Thymus (tissue), 11 donors: ENCODE results near the gene SH3BP1. TPM values are rescaled to one million over a fixed set of nuclear protein-coding genes. Genes with fewer than 3 reads are reported as not detected.
"Not testable (repeated sequence)": the region's sequence is repeated elsewhere in the genome, so short reads cannot be mapped to it uniquely, and the experiment has no call there.

Experiments
- DNase-seq, 9 donors: peaks; one replicate each; pipeline ENCODE4 v3.0.0-alpha.2; 2013; ENCODE audit warnings: low spot score in 9 of 9, low read depth in 6 of 9, missing footprints in 1 of 9
- H3K27ac ChIP-seq, 2 donors: one replicate each; pipeline ENCODE4 v1.5.1; 2013; ENCODE audit warnings: control low read depth in 1 of 2, low read depth in 1 of 2, low read length in 1 of 2, mild to moderate bottlenecking in 1 of 2, moderate library complexity in 1 of 2
- H3K27me3 ChIP-seq, 2 donors: one replicate each; pipeline ENCODE4 v1.5.1; 2013; ENCODE audit warnings: low read length in 1 of 2; ENCODE audit not compliant: control insufficient read depth in 2 of 2, insufficient read depth in 1 of 2
- H3K36me3 ChIP-seq, 2 donors: one replicate each; pipeline ENCODE4 v1.5.1; 2013; ENCODE audit warnings: low read length in 1 of 2, mild to moderate bottlenecking in 1 of 2, moderate library complexity in 1 of 2; ENCODE audit not compliant: control insufficient read depth in 2 of 2, insufficient read depth in 2 of 2
- H3K4me1 ChIP-seq, 2 donors: one replicate each; pipeline ENCODE4 v1.5.1; 2013; ENCODE audit warnings: low read length in 2 of 2; ENCODE audit not compliant: control insufficient read depth in 2 of 2, insufficient read depth in 2 of 2
- H3K4me3 ChIP-seq, 2 donors: one replicate each; pipeline ENCODE4 v1.5.1; 2013; ENCODE audit warnings: low read length in 2 of 2, control low read depth in 1 of 2, mild to moderate bottlenecking in 1 of 2
- H3K9me3 ChIP-seq, 2 donors: one replicate each; pipeline ENCODE4 v1.5.1; 2013; ENCODE audit warnings: low read length in 1 of 2, mild to moderate bottlenecking in 1 of 2; ENCODE audit not compliant: control insufficient read depth in 2 of 2, insufficient read depth in 1 of 2
- WGBS: extraction: QIAGEN DNeasy Blood & Tissue Kit; methylation state at CpG from one replicate; pipeline ENCODE4 v1.1.7; 2013; 5-methylcytosine and 5-hydroxymethylcytosine counted together
- polyA plus RNA-seq: library from polyadenylated mRNA; stranded (reverse); fragments of 200-250 nt; gene quantifications from one replicate; pipeline ENCODE4 v1.2.3, GENCODE V29; 2013
- total RNA-seq: library from RNA; stranded (reverse); fragments of 120-200 nt; gene quantifications from one replicate; pipeline ENCODE4 v1.2.4, GENCODE V29; 2013
- donor health status: healthy.

Gene SH3BP1
- total and polyA plus RNA-seq, 2 donors: 21.3 to 23.0 TPM

DNA sequence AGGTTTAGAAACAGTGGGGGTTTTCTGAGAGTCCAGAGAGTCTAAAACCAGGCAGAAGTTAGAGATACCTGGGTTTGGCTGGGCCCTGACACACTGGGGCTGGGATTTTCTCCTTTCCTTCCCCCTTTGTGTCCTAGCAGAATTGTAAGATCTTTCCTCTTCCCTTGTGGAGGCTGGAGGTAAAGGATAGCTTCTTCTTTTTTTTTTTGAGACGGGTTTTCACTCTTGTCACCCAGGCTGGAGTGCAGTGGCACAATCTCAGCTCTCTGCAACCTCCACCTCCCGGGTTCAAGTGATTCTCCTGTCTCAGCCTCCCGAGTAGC lies 29.4 kb upstream of the SH3BP1 start:
- 95% methylated on average over 3 of the region's 3 CpGs for WGBS
- H3K4me1 ChIP-seq: peaks cover 16 to 58% of the 10 kb centered on the region in 2 donors
- peak overlapping the region; percentile 62 to 95 for H3K4me3 ChIP-seq

DNA sequence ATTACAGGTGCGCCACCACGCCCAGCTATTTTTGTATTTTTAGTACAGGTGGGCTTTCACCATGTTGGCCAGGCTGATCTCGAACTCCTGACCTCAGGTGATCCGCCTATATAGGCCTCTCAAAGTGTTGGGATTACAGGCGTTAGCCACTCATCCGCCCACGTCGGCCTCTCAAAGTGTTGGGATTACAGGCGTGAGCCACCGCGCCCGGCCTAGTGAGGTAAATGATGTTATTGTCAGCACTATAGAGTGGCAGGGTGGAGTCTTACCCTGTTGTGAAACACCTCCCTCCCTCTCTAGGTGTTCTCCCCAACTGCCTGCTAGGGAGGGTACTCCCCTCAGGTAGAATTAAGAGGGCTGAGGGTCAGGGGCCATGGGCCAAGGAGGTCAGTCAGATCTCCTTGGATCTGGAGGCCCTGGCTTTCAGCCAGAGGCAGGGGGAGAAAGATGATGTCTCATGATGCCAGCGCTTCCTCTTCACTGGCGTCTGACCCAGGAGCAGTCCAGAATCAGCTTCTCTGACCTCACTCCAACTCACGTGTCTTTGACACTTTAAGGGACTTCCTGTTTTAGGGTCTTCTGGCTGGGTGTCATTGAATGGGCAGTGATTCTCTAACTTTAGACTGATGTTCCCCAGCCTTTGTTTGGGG lies 28.9 kb upstream of the SH3BP1 start:
- Histone ChIP-seq H3K36me3 (peaks cover 16% of the 10 kb centered on the region in 2 donors), H3K27ac (peak overlapping the region in 1 of 2 donors; percentile 59), H3K4me1 (peaks cover 13 to 53% of the 10 kb centered on the region in 2 donors), H3K27me3 (peaks cover 0 to 4% of the 10 kb centered on the region in 2 donors), H3K4me3 (no peak overlapping the region), H3K9me3 (peaks cover 0 to 4% of the 10 kb centered on the region in 2 donors)
- no peak for DNase-seq
- 92% methylated on average over 15 of the region's 15 CpGs for WGBS

More for the DNA sequence above, 29.4 kb upstream of the SH3BP1 start:
- Histone ChIP-seq H3K27ac (peak overlapping the region in 1 of 2 donors; percentile 100), H3K36me3 (peaks cover 13 to 14% of the 10 kb centered on the region in 2 donors)
- not testable (repeated sequence) for DNase-seq, H3K27me3 ChIP-seq, H3K9me3 ChIP-seq

DNA sequence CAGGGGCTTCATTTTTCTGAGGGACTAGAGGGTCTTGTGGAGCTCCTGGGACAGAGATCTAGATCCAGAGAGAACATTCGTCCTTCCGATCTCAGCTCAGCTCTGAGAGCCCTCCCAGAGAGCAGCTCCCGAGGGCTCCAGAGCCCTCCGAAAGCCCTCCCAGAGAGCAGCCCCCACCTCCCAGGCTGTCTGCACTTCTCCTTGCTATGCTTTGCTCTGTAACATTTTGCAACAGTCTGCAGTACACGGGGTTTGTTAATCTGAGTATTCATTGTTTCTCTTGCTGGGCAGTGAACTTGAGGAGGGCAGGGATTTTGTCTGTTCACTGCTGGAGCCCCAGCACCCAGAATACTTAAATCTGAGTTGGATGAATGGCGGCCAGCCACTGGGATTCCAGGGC lies 28.3 kb upstream of the SH3BP1 start:
- WGBS: 95% methylated on average over 6 of the region's 6 CpGs
- no peak for DNase-seq
- peaks cover 0 to 4% of the 10 kb centered on the region in 2 donors for H3K9me3 ChIP-seq
- peaks cover 19 to 21% of the 10 kb centered on the region in 2 donors for H3K36me3 ChIP-seq
- H3K27ac ChIP-seq: peak overlapping the region in 1 of 2 donors; percentile 59
- H3K4me1 ChIP-seq: peaks cover 13 to 50% of the 10 kb centered on the region in 2 donors
- H3K27me3 ChIP-seq: peaks cover 0 to 3% of the 10 kb centered on the region in 2 donors
- no peak overlapping the region for H3K4me3 ChIP-seq

DNA sequence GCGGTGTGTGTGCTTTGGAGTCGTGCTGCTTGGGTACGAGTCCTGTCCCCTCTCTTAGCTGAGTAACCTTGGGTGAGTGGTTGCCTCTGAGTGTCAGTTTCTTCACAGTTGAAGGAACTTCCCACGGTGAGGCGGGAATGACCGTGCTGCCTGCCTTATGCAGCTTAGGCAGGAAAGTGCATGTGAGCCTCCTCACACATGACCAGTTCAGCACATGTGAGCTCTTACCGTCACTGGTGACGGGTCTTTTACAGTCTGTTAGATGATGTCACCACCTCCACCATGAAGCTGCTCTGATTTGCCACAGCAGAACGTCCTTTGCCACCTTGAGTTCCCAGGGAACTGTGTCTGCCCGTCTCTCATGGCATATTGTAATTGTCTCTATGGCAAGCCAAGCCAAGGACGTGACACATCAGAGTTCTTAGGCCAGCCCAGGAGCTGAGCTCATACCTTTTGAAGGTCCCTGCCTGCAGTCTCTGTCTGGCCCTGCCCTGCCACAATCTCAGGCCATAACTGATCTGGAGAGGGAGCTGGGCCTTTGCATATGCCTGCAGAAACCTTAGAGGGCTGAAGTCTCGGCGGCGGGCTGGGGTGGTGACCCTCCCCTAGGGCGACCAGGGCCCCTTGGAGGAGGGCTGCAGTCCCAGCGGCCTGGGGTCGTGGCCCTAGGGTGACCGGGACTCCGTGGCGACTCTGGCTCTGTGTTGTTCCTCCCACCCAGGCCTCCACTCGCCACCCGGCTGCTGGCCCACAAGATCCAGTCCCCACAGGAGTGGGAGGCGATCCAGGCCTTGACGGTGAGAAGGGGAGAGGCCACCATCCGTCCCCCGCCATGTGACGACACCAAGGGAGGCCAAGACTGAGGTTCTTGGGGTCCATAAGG lies 23.0 kb upstream of the SH3BP1 start:
- Histone ChIP-seq H3K27ac (no peak overlapping the region), H3K9me3 (peaks cover 0 to 4% of the 10 kb centered on the region in 2 donors), H3K36me3 (peaks cover 66% of the 10 kb centered on the region in 2 donors), H3K4me1 (peaks cover 0 to 12% of the 10 kb centered on the region in 2 donors), H3K27me3 (no peaks in the 10 kb centered on the region), H3K4me3 (no peak overlapping the region)
- 97% methylated on average over 27 of the region's 27 CpGs for WGBS
- no peak for DNase-seq

DNA sequence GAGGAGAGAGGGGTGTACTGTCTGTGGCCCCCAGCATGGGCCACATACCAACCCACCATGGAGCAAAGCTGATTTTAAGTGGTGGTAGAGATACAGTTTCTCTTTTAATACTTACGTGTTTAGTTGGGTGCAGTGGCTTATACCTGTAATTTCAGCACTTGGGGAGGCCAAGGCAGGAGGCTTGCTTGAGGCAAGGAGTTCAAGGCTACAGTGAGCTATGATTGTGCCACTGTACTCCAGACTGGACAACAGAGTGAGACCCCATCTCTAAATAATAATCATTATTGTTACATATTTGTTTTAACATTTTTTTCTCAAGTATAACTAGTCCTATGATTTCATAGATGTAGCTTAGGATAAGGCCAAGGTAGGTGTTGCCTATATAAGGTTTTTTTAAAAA lies 22.0 kb upstream of the SH3BP1 start:
- 100% methylated on average over 1 of the region's 1 CpG for WGBS
- Histone ChIP-seq H3K27ac (no peak overlapping the region), H3K4me3 (no peak overlapping the region), H3K4me1 (peaks cover 0 to 10% of the 10 kb centered on the region in 2 donors), H3K27me3 (no peaks in the 10 kb centered on the region), H3K9me3 (peaks cover 0 to 4% of the 10 kb centered on the region in 2 donors), H3K36me3 (peaks cover 69 to 70% of the 10 kb centered on the region in 2 donors)
- DNase-seq: no peak

DNA sequence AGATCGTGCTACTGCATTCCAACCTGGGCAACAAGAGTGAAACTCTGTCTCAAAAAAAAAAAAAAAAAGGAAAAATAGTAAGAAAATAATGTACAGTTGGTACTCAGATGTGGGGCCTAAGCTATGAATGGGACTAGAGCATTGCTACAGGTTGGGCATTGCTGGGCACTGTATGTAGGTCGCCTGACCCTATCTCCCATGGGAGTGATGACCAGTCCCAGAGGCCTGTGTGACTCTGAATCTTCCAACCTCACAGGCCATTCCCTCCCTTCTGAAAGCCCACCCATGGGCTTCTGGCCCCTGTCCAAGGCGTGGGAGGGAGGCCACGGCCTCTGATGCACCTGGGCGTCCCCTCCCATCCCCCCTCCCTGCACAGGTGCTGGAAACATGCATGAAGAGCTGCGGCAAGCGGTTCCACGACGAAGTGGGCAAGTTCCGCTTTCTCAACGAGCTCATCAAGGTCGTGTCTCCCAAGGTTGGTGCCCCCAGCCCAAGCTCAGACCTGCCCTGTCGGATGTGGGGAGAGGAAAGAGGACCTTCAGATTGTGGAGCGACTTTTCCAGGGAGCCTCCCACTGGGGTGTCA lies 21.3 kb upstream of the SH3BP1 start:
- H3K4me1 ChIP-seq: peaks cover 0 to 6% of the 10 kb centered on the region in 2 donors
- peaks cover 0 to 4% of the 10 kb centered on the region in 2 donors for H3K9me3 ChIP-seq
- WGBS: 94% methylated on average over 14 of the region's 14 CpGs

DNA sequence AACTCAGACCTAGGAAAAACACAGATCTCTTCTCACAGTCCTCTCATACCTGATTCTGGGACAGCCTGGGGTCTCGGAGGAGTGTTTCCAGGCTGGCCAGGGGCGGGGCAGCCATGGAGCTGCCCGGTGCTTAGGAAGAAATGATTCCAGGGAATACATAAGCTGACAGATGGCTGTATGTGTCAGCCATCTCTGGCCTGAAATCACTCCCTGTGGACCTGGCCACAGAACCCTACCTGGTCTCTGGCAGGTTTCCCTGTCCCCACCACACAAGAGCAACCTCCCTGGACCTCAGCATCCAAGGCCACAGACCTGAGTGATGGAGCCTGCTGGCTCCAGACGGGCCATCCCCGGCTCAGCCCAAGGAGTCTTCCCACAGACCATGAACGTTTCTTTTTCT lies 20.8 kb upstream of the SH3BP1 start:
- Histone ChIP-seq H3K9me3 (peaks cover 0 to 6% of the 10 kb centered on the region in 2 donors), H3K27me3 (no peaks in the 10 kb centered on the region), H3K27ac (no peak overlapping the region), H3K4me3 (no peak overlapping the region), H3K4me1 (peaks cover 0 to 10% of the 10 kb centered on the region in 2 donors), H3K36me3 (peaks cover 74 to 75% of the 10 kb centered on the region in 2 donors)
- WGBS: 95% methylated on average over 6 of the region's 6 CpGs
- DNase-seq: no peak

More for the DNA sequence above, 21.3 kb upstream of the SH3BP1 start:
- no peak for DNase-seq
- no peak overlapping the region for H3K27ac ChIP-seq
- peaks cover 71 to 74% of the 10 kb centered on the region in 2 donors for H3K36me3 ChIP-seq
- no peak overlapping the region for H3K4me3 ChIP-seq
- H3K27me3 ChIP-seq: no peaks in the 10 kb centered on the region

DNA sequence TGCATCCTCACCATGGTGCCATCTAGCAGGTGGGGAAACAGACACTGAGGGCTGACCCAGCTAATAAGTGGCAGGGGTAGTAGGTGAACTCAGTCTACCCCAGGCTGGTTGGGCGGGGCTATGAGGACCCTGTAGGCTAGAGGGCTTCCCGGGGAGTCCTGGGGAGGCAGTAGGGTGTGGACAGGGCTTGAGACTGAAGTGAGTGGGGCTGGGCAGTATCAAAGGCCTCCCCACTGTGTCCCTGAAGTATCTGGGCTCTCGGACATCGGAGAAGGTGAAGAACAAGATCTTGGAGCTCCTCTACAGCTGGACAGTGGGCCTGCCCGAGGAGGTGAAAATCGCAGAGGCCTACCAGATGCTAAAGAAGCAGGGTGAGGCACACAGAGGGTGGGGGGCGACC lies 19.5 kb upstream of the SH3BP1 start:
- Histone ChIP-seq H3K27ac (no peak overlapping the region), H3K27me3 (no peaks in the 10 kb centered on the region), H3K36me3 (peaks cover 66 to 76% of the 10 kb centered on the region in 2 donors), H3K9me3 (peaks cover 0 to 5% of the 10 kb centered on the region in 2 donors), H3K4me1 (peaks cover under 1 to 19% of the 10 kb centered on the region in 2 donors), H3K4me3 (no peak overlapping the region)
- no peak for DNase-seq
- 98% methylated on average over 7 of the region's 7 CpGs for WGBS
